DMS153 (cell line): ENCODE results near the gene HNRNPD.
A peak's percentile ranks its signal among the peaks of the same experiment; 100 is the strongest.
"Not testable (repeated sequence)": the region's sequence is repeated elsewhere in the genome, so short reads cannot be mapped to it uniquely, and the experiment has no call there.

ENCODE experiments used
- DNase-seq: peaks from one replicate; lab custom pipeline; 2025; lab: John Stamatoyannopoulos, UW

The HNRNPD gene

GRCh38 chr4:82372517-82373485 lies 990 bp downstream of the HNRNPD start:
- DNase-seq = peak; percentile 70

- DNase-seq = no peak
These were observed 2.3 kb downstream of the HNRNPD start for GRCh38 chr4:82371497-82371896.

GRCh38 chr4:82367438-82368097 lies 6.2 kb downstream of the HNRNPD start:
- no peak for DNase-seq

GRCh38 chr4:82366431-82366830 lies 7.4 kb downstream of the HNRNPD start:
- DNase-seq = not testable (repeated sequence)

- no peak for DNase-seq
These were observed 9.8 kb downstream of the HNRNPD start for GRCh38 chr4:82363896-82364487.

- DNase-seq = no peak
These were observed 11.2 kb downstream of the HNRNPD start for GRCh38 chr4:82362565-82362964.

GRCh38 chr4:82360298-82361177 lies 13.3 kb downstream of the HNRNPD start:
- DNase-seq = no peak

GRCh38 chr4:82358847-82359246 lies 14.9 kb downstream of the HNRNPD start:
- no peak for DNase-seq

- no peak for DNase-seq
These were observed 16.2 kb downstream of the HNRNPD start for GRCh38 chr4:82357640-82358039.

- DNase-seq = no peak
These were observed 19.0 kb downstream of the HNRNPD start for GRCh38 chr4:82354788-82355187.

- no peak for DNase-seq
These were observed 20.9 kb downstream of the HNRNPD start for GRCh38 chr4:82352825-82353366.

GRCh38 chr4:82352118-82352824 lies 21.5 kb downstream of the HNRNPD start:
- DNase-seq = no peak

GRCh38 chr4:82346126-82346525 lies 27.7 kb downstream of the HNRNPD start:
- DNase-seq = no peak

- DNase-seq = no peak
These were observed 38.7 kb downstream of the HNRNPD start for GRCh38 chr4:82335043-82335442.

- DNase-seq = not testable (repeated sequence)
These were observed 40.1 kb downstream of the HNRNPD start for GRCh38 chr4:82333641-82334040.

GRCh38 chr4:82331814-82332213 lies 42.0 kb downstream of the HNRNPD start:
- no peak for DNase-seq

- no peak for DNase-seq
These were observed 53.4 kb downstream of the HNRNPD start for GRCh38 chr4:82320351-82320750.

GRCh38 chr4:82303063-82303462 lies 70.7 kb downstream of the HNRNPD start:
- not testable (repeated sequence) for DNase-seq
